Endothelial cell of umbilical vein (primary cell): ENCODE measurements around the gene MCC. TPM values are rescaled to one million over a fixed set of nuclear protein-coding genes. Genes with fewer than 3 reads are reported as not detected.

Experiments used
- BruUV-seq: library from RNA; stranded (reverse); fragments of 400-500 nt; replicated peaks from 2 replicates; lab custom pipeline; 2021; lab: Mats Ljungman, UMichigan
- CTCF ChIA-PET: fragments of 300-600, 350-600 bp; sonication (Branson Sonifier 250); formaldehyde crosslinking; loops from one replicate; lab custom pipeline; 2021; ENCODE audit warnings: antibody characterized with exemption, inconsistent platforms; lab: Charles Lee
- POLR2A ChIA-PET: fragments of 300-600, 350-600 bp; sonication (Branson Sonifier 250); formaldehyde crosslinking; loops from one replicate; lab custom pipeline; 2021; ENCODE audit warnings: antibody characterized with exemption, inconsistent platforms; lab: Charles Lee
- DNase-seq: peaks from one replicate; pipeline ENCODE4 v3.0.0-alpha.2; 2011; ENCODE audit warnings: low read depth, low spot score
- FAIRE-seq: peaks from 2 replicates; lab custom pipeline; 2011; peaks lifted over from hg19 to GRCh38; lab: Jason Lieb, UNC
- H2AFZ ChIP-seq: 2 replicates; pipeline ENCODE4 v1.6.0; 2012; ENCODE audit warnings: low read depth, low read length, control low read depth, inconsistent platforms
- H3K27ac ChIP-seq: 2 replicates; pipeline ENCODE4 v1.5.1; 2011; ENCODE audit warnings: low read depth, mild to moderate bottlenecking, control low read depth, low read length, moderate library complexity; ENCODE audit not compliant: insufficient read depth
- H3K27me3 ChIP-seq, 2 experiments: 2 replicates each; pipeline versions ENCODE4 v1.6.0 to v1.6.1; 2011; ENCODE audit warnings: low read length in 2 of 2, mixed read lengths in 1 of 2; ENCODE audit not compliant: control insufficient read depth in 2 of 2, insufficient read depth in 2 of 2
- H3K36me3 ChIP-seq, 2 experiments: 2 replicates in 1 of 2; 3 replicates in 1 of 2; pipeline ENCODE4 v1.5.1; 2011; ENCODE audit warnings: low read length in 2 of 2, mild to moderate bottlenecking in 1 of 2, moderate library complexity in 1 of 2; ENCODE audit not compliant: control insufficient read depth in 2 of 2, insufficient read depth in 2 of 2; ENCODE audit errors: extremely low read depth in 1 of 2
- H3K4me1 ChIP-seq: 3 replicates; pipeline ENCODE4 v1.5.1; 2011; ENCODE audit warnings: mild to moderate bottlenecking, low read length; ENCODE audit not compliant: control insufficient read depth, insufficient read depth; ENCODE audit errors: extremely low read depth
- H3K4me2 ChIP-seq: 2 replicates; pipeline ENCODE4 v1.6.1; 2011; ENCODE audit warnings: low read length, control low read depth, mixed read lengths; ENCODE audit not compliant: insufficient read depth
- H3K4me3 ChIP-seq, 3 experiments: fragments of 200-600 bp in 1 of 3; sonication (generic), shearing (Covaris generic) in 1 of 3; replicated peaks in 1 of 3; 2 replicates each; pipeline ENCODE4 v1.5.1; 2011 to 2016; ENCODE audit warnings: control low read depth in 3 of 3, low read length in 3 of 3, mild to moderate bottlenecking in 2 of 3, inconsistent platforms in 1 of 3, low read depth in 1 of 3, moderate library complexity in 1 of 3; ENCODE audit not compliant: insufficient read depth in 1 of 3
- H3K79me2 ChIP-seq: 2 replicates; pipeline ENCODE4 v1.6.0; 2012; ENCODE audit warnings: low read length, inconsistent platforms; ENCODE audit not compliant: control insufficient read depth, insufficient read depth
- H3K9ac ChIP-seq: replicated peaks from 2 replicates; pipeline ENCODE3; 2011; ENCODE audit warnings: low read length, control low read depth; ENCODE audit not compliant: insufficient read depth; ENCODE audit errors: extremely low read depth
- H3K9me1 ChIP-seq: replicated peaks from 3 replicates; pipeline ENCODE4 v1.6.0; 2011; ENCODE audit warnings: mild to moderate bottlenecking, low read length; ENCODE audit not compliant: control insufficient read depth, insufficient read depth; ENCODE audit errors: extremely low read depth
- H3K9me3 ChIP-seq: replicated peaks from 2 replicates; pipeline ENCODE4 v1.5.1; 2012; ENCODE audit warnings: low read length, inconsistent platforms; ENCODE audit not compliant: control insufficient read depth, insufficient read depth
- H4K20me1 ChIP-seq: replicated peaks from 2 replicates; pipeline ENCODE3; 2011; ENCODE audit warnings: mild to moderate bottlenecking, low read length; ENCODE audit not compliant: control insufficient read depth, insufficient read depth; ENCODE audit errors: extremely low read depth
- EZH2 ChIP-seq: IDR thresholded peaks from 2 replicates; pipeline ENCODE4 v1.6.1; 2012; ENCODE audit warnings: borderline replicate concordance, low read depth, mild to moderate bottlenecking, moderate library complexity, low read length, inconsistent platforms; ENCODE audit not compliant: severe bottlenecking
- FOS ChIP-seq: IDR thresholded peaks from 2 replicates; pipeline ENCODE4 v1.6.1; 2011; ENCODE audit warnings: mild to moderate bottlenecking, low read length, moderate library complexity, borderline replicate concordance; ENCODE audit not compliant: insufficient read depth
- GATA2 ChIP-seq: IDR thresholded peaks from 2 replicates; pipeline ENCODE4 v1.7.0; 2011; ENCODE audit warnings: low read depth, mild to moderate bottlenecking, moderate library complexity, mixed read lengths, low read length; ENCODE audit not compliant: insufficient read length, insufficient read depth
- JUN ChIP-seq: IDR thresholded peaks from 2 replicates; pipeline ENCODE4 v1.6.1; 2011; ENCODE audit warnings: borderline replicate concordance, low read depth; ENCODE audit not compliant: insufficient read length, insufficient read depth
- MYC ChIP-seq: IDR thresholded peaks from one replicate; pipeline ENCODE4 v1.6.1; 2011; ENCODE audit warnings: mild to moderate bottlenecking, low read depth, low read length
- POLR2A ChIP-seq: IDR thresholded peaks from 2 replicates; pipeline ENCODE4 v1.6.1; 2012; ENCODE audit warnings: low read depth, mild to moderate bottlenecking, control low read depth, low read length
- POLR2AphosphoS5 ChIP-seq: IDR thresholded peaks from 2 replicates; pipeline ENCODE4 v1.6.1; 2012; ENCODE audit warnings: low read depth, mild to moderate bottlenecking, control low read depth, low read length, moderate library complexity; ENCODE audit not compliant: insufficient read depth
- dilution Hi-C: fragments of 300-500 bp; cut with MboI; formaldehyde crosslinking; loops from one replicate; pipeline ENCODE4 v1.15.0; 2019; ENCODE audit warnings: low sequenced_read_pairs; ENCODE audit not compliant: extremely low pct_ligation_motif_present
- intact Hi-C: fragments of 100-400 bp; cut with micrococcal nuclease; formaldehyde crosslinking; loops from one replicate; pipeline ENCODE4 v1.10.0; 2022
- polyA plus RNA-seq, 4 experiments: library from polyadenylated mRNA; depleted of rRNA in 3 of 4; stranded (reverse) in 3 of 4; unstranded in 1 of 4; fragments of >200 nt; gene quantifications; 2 replicates each; pipeline versions ENCODE4 v1.2.1 to v1.2.3, GENCODE V29; 2011 to 2012; ENCODE audit warnings: missing spikeins in 1 of 4
- total RNA-seq: library from RNA; stranded (reverse); gene quantifications from 2 replicates; pipeline ENCODE4 v1.2.3, GENCODE V29; 2021
- TF ChIP-seq, protein P1 (sequence below), 2 donors: IDR thresholded peaks; 1 replicate in 1 of 2; 2 replicates in 1 of 2; pipeline ENCODE4 v1.5.1; 2011; ENCODE audit warnings: low read length in 2 of 2, mild to moderate bottlenecking in 2 of 2, moderate library complexity in 2 of 2, control low read depth in 1 of 2, inconsistent platforms in 1 of 2, low read depth in 1 of 2; ENCODE audit not compliant: insufficient read depth in 1 of 2; ENCODE audit errors: extremely low read depth in 1 of 2
- TF ChIP-seq, protein P2 (sequence below): IDR thresholded peaks from 2 replicates; pipeline ENCODE4 v1.6.1; 2011; ENCODE audit not compliant: insufficient read depth, insufficient read length

MCC gene
- total and polyA plus RNA-seq, 2 donors (not counting 3 experiments of a cell fraction or from before 2014, with no cell fraction given), result 6.9 to 27.5 TPM

DNA sequence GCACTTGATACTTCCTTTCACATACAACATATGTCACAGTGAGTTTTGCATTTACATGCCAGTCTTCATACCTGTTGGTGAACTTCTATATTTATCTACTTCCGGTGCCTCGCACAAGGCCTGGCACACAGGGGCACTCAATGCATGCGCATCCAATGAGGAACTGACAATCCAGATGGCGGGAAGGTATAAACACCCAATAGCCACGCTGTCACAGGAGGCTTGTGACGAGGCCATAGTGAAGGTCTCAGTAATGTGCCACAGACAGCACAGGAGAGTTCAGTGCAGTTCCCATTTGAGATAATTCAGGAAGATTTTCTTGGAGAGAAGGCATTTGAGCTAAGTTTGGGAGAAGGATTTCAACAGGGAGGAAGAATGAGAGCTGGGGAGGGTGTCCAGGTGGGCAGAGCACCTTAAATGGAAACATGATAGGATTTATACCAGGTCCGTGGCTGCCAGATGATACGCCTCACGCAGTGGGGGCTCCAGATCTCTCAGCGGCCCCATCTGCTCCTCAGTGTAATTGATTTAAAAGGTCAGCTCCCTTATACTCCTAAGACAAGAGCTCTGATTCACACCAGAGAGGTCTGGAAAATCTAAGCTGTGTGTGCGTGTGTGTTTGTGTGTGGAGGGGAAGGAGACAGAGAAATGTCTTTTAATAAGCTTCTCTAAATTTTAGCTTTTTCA, 305.5 kb downstream of the MCC start:
- H3K79me2 ChIP-seq, result no peaks in the 10 kb centered on the region
- intact Hi-C loops, result no loop called here

More for the DNA sequence above, 305.5 kb downstream of the MCC start:
- H3K9me3 ChIP-seq, result no peaks in the 10 kb centered on the region
- H3K27me3 ChIP-seq, result no peaks in the 10 kb centered on the region
- H3K36me3 ChIP-seq, result no peaks in the 10 kb centered on the region
- no peaks in the 10 kb centered on the region for H3K4me1 ChIP-seq
- FAIRE-seq, result no peak
- no peaks in the 10 kb centered on the region for H4K20me1 ChIP-seq
- no peak overlapping the region for H3K4me2 ChIP-seq
- H3K4me3 ChIP-seq, result no peak overlapping the region
- no peak for DNase-seq
- TF ChIP-seq, protein P1, sequence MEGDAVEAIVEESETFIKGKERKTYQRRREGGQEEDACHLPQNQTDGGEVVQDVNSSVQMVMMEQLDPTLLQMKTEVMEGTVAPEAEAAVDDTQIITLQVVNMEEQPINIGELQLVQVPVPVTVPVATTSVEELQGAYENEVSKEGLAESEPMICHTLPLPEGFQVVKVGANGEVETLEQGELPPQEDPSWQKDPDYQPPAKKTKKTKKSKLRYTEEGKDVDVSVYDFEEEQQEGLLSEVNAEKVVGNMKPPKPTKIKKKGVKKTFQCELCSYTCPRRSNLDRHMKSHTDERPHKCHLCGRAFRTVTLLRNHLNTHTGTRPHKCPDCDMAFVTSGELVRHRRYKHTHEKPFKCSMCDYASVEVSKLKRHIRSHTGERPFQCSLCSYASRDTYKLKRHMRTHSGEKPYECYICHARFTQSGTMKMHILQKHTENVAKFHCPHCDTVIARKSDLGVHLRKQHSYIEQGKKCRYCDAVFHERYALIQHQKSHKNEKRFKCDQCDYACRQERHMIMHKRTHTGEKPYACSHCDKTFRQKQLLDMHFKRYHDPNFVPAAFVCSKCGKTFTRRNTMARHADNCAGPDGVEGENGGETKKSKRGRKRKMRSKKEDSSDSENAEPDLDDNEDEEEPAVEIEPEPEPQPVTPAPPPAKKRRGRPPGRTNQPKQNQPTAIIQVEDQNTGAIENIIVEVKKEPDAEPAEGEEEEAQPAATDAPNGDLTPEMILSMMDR (IDR thresholded peaks at IDR 0.05; ENCODE audit: extremely low read depth in 1 of 2, insufficient read depth in 1 of 2, low read depth in 1 of 2, low read length in 2 of 2), result no peak
- TF ChIP-seq FOS (no peak), POLR2AphosphoS5 (no peak), JUN (no peak), GATA2 (no peak), MYC (no peak), EZH2 (no peak), POLR2A (no peak)
- TF ChIP-seq, protein P2, sequence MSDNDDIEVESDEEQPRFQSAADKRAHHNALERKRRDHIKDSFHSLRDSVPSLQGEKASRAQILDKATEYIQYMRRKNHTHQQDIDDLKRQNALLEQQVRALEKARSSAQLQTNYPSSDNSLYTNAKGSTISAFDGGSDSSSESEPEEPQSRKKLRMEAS, result no peak
- dilution Hi-C loops, result no loop called here
- no peaks in the 10 kb centered on the region for H3K9me1 ChIP-seq
- ChIA-PET CTCF (interaction anchor here (1.5 to 1.9 kb wide), 3 partner anchors 10 to 112 kb away, joined by 4 to 6 read pairs (median 4); no protein-coding TSS in a partner anchor), POLR2A (no interaction called here)
- BruUV-seq, result no TSS peak
- no peak overlapping the region for H3K9ac ChIP-seq
- H2AFZ ChIP-seq, result no peak overlapping the region
- no peak overlapping the region for H3K27ac ChIP-seq
